Omental fat pad (tissue), 4 donors: ENCODE data around the gene MCC. TPM values are rescaled to one million over a fixed set of nuclear protein-coding genes. Genes with fewer than 3 reads are reported as not detected.
A peak's percentile ranks its signal among the peaks of the same experiment; 100 is the strongest.

Experiments used
- ATAC-seq: fragments of 150-250 bp; one replicate; pipeline ENCODE4 v1.9.1; 2016; ENCODE audit warnings: mild to moderate bottlenecking, moderate library complexity; ENCODE audit not compliant: low FRiP score
- DNase-seq: peaks from one replicate; pipeline ENCODE4 v3.0.0-alpha.2; 2019; ENCODE audit warnings: low spot score
- CTCF ChIP-seq, 3 donors: fragments of 450-650 bp; IDR thresholded peaks; one replicate each; pipeline ENCODE4 v1.5.1; 2016 to 2017; ENCODE audit warnings: antibody characterized with exemption in 3 of 3, mild to moderate bottlenecking in 3 of 3, moderate library complexity in 2 of 3
- total RNA-seq, 4 donors: library from RNA; depleted of rRNA; stranded (reverse); fragments of >200 nt; gene quantifications; one replicate each; pipeline ENCODE4 v1.1.0, GENCODE V29; 2016

MCC gene
- total RNA-seq, 4 donors from 2014 or later, result 32.8 to 56.3 (median 44.4) TPM

GRCh38 chr5:113204525-113205161 lies 283.6 kb downstream of the MCC start:
- DNase-seq (peak; percentile 40), ATAC-seq (peak; percentile 46)
- no peak for TF ChIP-seq CTCF (IDR thresholded peaks at IDR 0.05)

DNA sequence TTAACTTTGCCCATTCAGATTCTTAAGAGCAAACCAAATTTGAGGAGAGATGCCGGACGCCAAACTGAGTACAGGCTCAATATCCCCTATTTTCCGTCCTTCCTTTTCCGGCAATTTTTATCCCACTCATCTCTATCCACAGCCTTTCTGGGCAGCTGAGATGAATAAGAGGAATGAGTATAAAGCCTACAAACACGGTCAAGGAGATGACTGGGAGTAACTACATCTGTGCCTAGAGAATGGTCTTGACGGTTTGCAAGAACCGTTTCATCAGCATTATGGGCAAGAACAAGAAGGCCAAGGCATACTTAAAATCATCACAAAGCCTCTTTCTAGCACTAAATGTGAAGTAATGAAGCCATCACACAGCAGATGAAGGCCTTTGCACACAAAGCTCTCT lies 284.3 kb downstream of the MCC start:
- DNase-seq (no peak), ATAC-seq (no peak)
- no peak for TF ChIP-seq CTCF (IDR thresholded peaks at IDR 0.05)

- no peak for ATAC-seq
- no peak for DNase-seq
- no peak for TF ChIP-seq CTCF (IDR thresholded peaks at IDR 0.05)
Observed at GRCh38 chr5:113202746-113203716, 285.2 kb downstream of the MCC start.

DNA sequence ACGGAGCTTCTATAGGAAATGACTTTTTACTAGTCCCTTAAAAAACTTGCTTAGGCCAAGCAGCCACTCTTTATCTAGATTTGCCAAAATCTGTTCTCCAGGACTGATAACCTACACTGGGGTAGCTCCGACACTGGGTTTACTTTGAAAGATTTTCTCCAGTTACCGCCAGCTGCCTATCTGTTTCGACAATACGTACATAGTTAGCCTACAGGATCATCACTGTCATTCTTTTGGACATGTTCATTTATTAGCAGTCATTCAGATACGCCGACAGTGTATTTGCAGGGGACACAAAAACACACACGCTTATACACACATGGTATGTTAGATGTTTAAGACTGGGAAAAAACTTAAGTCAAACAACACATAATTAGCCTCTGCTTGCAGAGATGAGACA lies 286.0 kb downstream of the MCC start:
- DNase-seq, result no peak
- no peak for TF ChIP-seq CTCF (IDR thresholded peaks at IDR 0.05)
- ATAC-seq, result no peak

GRCh38 chr5:113201715-113202114 lies 286.5 kb downstream of the MCC start:
- no peak for ATAC-seq
- no peak for DNase-seq
- no peak for TF ChIP-seq CTCF (IDR thresholded peaks at IDR 0.05)

DNA sequence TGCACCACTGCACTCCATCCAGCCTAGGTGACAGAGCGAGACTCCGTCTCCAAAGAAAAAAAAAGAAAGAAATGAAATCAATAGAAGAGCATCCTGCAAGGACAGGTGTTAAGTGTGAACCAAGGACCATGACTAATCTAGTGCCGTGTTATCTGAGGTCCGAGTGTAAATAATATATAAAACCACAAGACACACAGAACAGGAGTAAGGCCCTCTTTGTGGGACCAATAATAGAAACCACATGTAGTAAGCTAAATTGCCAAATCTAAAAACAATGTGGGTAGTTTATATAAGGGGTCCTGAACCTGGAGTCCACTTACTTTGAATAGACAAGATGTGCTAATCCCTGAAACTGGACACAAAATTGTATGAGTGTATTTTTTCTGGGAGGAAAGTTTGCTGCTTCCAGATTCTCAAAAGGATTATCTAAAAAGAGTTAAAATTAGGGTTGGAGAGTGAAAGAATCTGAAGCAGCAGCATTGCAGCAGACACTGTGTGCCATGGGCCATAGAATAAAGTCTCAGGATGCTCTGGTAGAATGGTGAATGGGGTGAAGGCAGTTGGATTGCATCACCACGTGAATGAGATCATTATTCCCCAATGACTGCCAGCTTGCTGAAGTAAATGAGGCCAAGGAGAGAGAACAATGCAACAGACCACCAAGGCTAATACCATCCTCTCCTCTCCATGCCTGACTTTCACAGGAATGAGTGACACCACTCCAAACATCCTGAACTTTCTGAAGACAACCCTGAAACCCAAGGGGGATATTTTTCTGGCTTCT lies 288.9 kb downstream of the MCC start:
- ATAC-seq, result no peak
- no peak for DNase-seq
- TF ChIP-seq CTCF (IDR thresholded peaks at IDR 0.05), result no peak
